GM20000 (cell line): ENCODE data around the gene RMDN2.

ENCODE experiments used
- DNase-seq: peaks from one replicate; pipeline ENCODE4 v3.0.0; 2012; ENCODE audit warnings: low spot score
- CTCF ChIP-seq: IDR thresholded peaks from 2 replicates; pipeline ENCODE4 v1.5.1; 2012; ENCODE audit warnings: mild to moderate bottlenecking, control low read depth; ENCODE audit errors: extremely low read depth, missing control alignments

RMDN2 gene

GRCh38 chr2:37911296-37911873 is 13.7 kb upstream of the RMDN2 start:
- no peak for DNase-seq
- no peak for TF ChIP-seq CTCF

GRCh38 chr2:37912056-37912455 is 13.0 kb upstream of the RMDN2 start:
- TF ChIP-seq CTCF: no peak
- no peak for DNase-seq

GRCh38 chr2:37912616-37913015 is 12.5 kb upstream of the RMDN2 start:
- no peak for DNase-seq
- TF ChIP-seq CTCF: no peak

GRCh38 chr2:37914340-37914739 is 10.7 kb upstream of the RMDN2 start:
- TF ChIP-seq CTCF: no peak
- no peak for DNase-seq

GRCh38 chr2:37915773-37916172 is 9.3 kb upstream of the RMDN2 start:
- TF ChIP-seq CTCF: no peak
- no peak for DNase-seq

GRCh38 chr2:37916512-37917082 is 8.5 kb upstream of the RMDN2 start:
- DNase-seq: no peak
- TF ChIP-seq CTCF: no peak

GRCh38 chr2:37917281-37918228 is 7.5 kb upstream of the RMDN2 start:
- TF ChIP-seq CTCF: no peak
- DNase-seq: no peak
